Measurements from ENCODE around the gene INSIG2. TPM values are rescaled to one million over a fixed set of nuclear protein-coding genes. Genes with fewer than 3 reads are reported as not detected.

Gene INSIG2
- total RNA-seq, 1 experiment from 2014 or later: 10.7 TPM

Other genes with a start within 250 kb of the INSIG2 start
- 14.0 to 16.9 TPM (median 16.4 TPM) in 3 replicates for gene CCDC93, start 74.4 kb upstream of the INSIG2 start, total RNA-seq (2021)

Measured in WTC11 (cell line).